A549 (cell line): ENCODE measurements around the gene RNU4-1.

Experiments used
- EHMT2 ChIP-seq: fragments of 200-600 bp; sonication (generic); IDR thresholded peaks from 2 replicates; pipeline ENCODE4 v1.6.1; 2016; ENCODE audit warnings: antibody characterized with exemption, low read depth, mild to moderate bottlenecking, moderate library complexity
- MYC ChIP-seq: IDR thresholded peaks from 2 replicates; pipeline ENCODE4 v1.6.1; 2012; ENCODE audit warnings: mild to moderate bottlenecking, inconsistent platforms, low read length, improper control_type of control experiment, borderline replicate concordance
- POLR2A ChIP-seq: IDR thresholded peaks from 2 replicates; pipeline ENCODE4 v1.6.1; 2012; ENCODE audit warnings: mild to moderate bottlenecking, low read length
- RAD21 ChIP-seq, 2 experiments: fragments of >200 bp in 1 of 2; sonication (Bioruptor Twin) in 1 of 2; formaldehyde crosslinking in 1 of 2; IDR thresholded peaks in 1 of 2; conservative IDR thresholded peaks in 1 of 2; 2 replicates in 1 of 2; 3 replicates in 1 of 2; pipeline ENCODE4 v1.6.1; 2012 to 2018; ENCODE audit warnings: inconsistent platforms in 1 of 2
- TF ChIP-seq, protein P1 (sequence below): fragments of >200 bp; sonication (Bioruptor Twin); formaldehyde crosslinking; IDR thresholded peaks from 3 replicates; pipeline ENCODE4 v1.5.1; 2016

DNA sequence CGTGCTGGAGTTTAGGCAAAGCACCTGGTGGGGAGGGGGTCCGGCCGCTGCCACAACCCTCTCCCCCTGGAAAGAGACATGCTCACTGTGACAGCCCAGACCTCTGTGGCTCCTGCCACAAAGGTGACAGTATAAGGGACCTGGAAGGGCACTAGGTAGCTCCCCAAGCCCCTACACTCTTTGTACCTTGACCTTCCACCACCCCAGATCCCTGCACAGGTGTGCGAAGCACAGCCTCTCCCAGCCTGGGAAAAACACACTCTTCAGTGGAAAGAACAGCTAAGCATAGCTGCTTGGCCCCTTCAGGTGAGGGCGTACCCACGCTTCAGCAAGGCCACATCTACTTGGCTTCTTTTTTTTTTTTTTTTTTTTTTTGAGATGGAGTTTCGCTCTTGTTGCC, 39.5 kb upstream of the RNU4-1 start:
- no peak for TF ChIP-seq EHMT2
- TF ChIP-seq, protein P1, sequence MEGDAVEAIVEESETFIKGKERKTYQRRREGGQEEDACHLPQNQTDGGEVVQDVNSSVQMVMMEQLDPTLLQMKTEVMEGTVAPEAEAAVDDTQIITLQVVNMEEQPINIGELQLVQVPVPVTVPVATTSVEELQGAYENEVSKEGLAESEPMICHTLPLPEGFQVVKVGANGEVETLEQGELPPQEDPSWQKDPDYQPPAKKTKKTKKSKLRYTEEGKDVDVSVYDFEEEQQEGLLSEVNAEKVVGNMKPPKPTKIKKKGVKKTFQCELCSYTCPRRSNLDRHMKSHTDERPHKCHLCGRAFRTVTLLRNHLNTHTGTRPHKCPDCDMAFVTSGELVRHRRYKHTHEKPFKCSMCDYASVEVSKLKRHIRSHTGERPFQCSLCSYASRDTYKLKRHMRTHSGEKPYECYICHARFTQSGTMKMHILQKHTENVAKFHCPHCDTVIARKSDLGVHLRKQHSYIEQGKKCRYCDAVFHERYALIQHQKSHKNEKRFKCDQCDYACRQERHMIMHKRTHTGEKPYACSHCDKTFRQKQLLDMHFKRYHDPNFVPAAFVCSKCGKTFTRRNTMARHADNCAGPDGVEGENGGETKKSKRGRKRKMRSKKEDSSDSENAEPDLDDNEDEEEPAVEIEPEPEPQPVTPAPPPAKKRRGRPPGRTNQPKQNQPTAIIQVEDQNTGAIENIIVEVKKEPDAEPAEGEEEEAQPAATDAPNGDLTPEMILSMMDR, result no peak
- TF ChIP-seq POLR2A, result no peak
- no peak for TF ChIP-seq MYC
- TF ChIP-seq RAD21 (conservative IDR thresholded peaks at IDR 0.05 in 1 of 2, IDR thresholded peaks at IDR 0.05 in 1 of 2), result no peak
